Glutamatergic neuron (in vitro differentiated cells): ENCODE data around the gene IL26. TPM values are rescaled to one million over a fixed set of nuclear protein-coding genes. Genes with fewer than 3 reads are reported as not detected.
A peak's percentile ranks its signal among the peaks of the same experiment; 100 is the strongest.

Experiments
- DNase-seq: peaks from one replicate; pipeline ENCODE4 v3.0.0; 2022
- H3K27ac Mint-ChIP-seq: one replicate; pipeline ENCODE4 v1.8.0; 2020; ENCODE audit warnings: mild to moderate bottlenecking, mixed read lengths, inconsistent platforms; ENCODE audit not compliant: unreplicated experiment
- H3K27me3 Mint-ChIP-seq: one replicate; pipeline ENCODE4 v1.8.0; 2020; ENCODE audit warnings: mild to moderate bottlenecking, moderate library complexity, mixed read lengths, inconsistent platforms; ENCODE audit not compliant: unreplicated experiment
- H3K36me3 Mint-ChIP-seq: one replicate; pipeline ENCODE4 v1.8.0; 2020; ENCODE audit warnings: mild to moderate bottlenecking, mixed read lengths, inconsistent platforms; ENCODE audit not compliant: unreplicated experiment
- H3K4me1 Mint-ChIP-seq: one replicate; pipeline ENCODE4 v1.8.0; 2020; ENCODE audit warnings: mild to moderate bottlenecking, low read depth, mixed read lengths, inconsistent platforms; ENCODE audit not compliant: unreplicated experiment
- H3K4me3 Mint-ChIP-seq: one replicate; pipeline ENCODE4 v1.8.0; 2020; ENCODE audit warnings: mild to moderate bottlenecking, mixed read lengths, inconsistent platforms; ENCODE audit not compliant: unreplicated experiment
- H3K9me3 Mint-ChIP-seq: one replicate; pipeline ENCODE4 v1.8.0; 2020; ENCODE audit warnings: mild to moderate bottlenecking, moderate library complexity, mixed read lengths, inconsistent platforms; ENCODE audit not compliant: unreplicated experiment
- total RNA-seq: library from RNA; stranded (reverse); fragmentation: NEBNext Ultra II Directional; extraction: Animal tissue kit (Norgen Biotek cat#: 25700); gene quantifications from one replicate; pipeline ENCODE4 v1.2.1, GENCODE V29; 2021; ENCODE audit not compliant: unreplicated experiment
- TF ChIP-seq, protein P1 (sequence below): fragments of 200-600 bp; sonication (generic); IDR thresholded peaks from one replicate; pipeline ENCODE4 v1.5.0; 2021; ENCODE audit not compliant: partially characterized antibody, unreplicated experiment

Gene IL26
- total RNA-seq, 1 donor from 2014 or later = not detected

GRCh38 chr12:68231229-68231628 is 5.6 kb upstream of the IL26 start:
- Mint-ChIP-seq H3K4me3 (no peak overlapping the region), H3K36me3 (no peaks in the 10 kb centered on the region)

DNA sequence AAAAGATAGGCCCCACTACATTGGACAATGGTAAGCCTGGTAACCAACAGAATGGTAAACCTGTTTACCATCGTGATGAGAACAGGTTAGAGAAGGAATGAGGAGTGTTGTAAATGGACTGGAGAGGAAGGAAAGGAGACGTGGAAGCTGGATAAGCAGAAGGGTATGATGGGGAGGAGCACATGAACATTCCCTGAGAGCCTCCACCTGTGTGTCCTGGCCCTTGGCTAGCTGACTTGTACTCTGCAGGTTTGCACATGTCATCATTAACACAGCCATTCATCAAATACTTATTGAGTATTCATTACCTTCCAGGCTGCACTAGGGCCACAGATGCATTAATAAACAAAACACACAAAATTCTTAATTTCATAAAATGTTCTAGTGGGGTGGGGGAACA is 4.3 kb upstream of the IL26 start:
- TF ChIP-seq, protein P1, sequence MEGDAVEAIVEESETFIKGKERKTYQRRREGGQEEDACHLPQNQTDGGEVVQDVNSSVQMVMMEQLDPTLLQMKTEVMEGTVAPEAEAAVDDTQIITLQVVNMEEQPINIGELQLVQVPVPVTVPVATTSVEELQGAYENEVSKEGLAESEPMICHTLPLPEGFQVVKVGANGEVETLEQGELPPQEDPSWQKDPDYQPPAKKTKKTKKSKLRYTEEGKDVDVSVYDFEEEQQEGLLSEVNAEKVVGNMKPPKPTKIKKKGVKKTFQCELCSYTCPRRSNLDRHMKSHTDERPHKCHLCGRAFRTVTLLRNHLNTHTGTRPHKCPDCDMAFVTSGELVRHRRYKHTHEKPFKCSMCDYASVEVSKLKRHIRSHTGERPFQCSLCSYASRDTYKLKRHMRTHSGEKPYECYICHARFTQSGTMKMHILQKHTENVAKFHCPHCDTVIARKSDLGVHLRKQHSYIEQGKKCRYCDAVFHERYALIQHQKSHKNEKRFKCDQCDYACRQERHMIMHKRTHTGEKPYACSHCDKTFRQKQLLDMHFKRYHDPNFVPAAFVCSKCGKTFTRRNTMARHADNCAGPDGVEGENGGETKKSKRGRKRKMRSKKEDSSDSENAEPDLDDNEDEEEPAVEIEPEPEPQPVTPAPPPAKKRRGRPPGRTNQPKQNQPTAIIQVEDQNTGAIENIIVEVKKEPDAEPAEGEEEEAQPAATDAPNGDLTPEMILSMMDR = no peak
- Mint-ChIP-seq H3K36me3 (no peaks in the 10 kb centered on the region), H3K27ac (no peak overlapping the region), H3K4me3 (no peak overlapping the region), H3K9me3 (no peaks in the 10 kb centered on the region), H3K4me1 (no peaks in the 10 kb centered on the region), H3K27me3 (no peaks in the 10 kb centered on the region)
- DNase-seq = no peak

More at GRCh38 chr12:68231229-68231628, 5.6 kb upstream of the IL26 start:
- Mint-ChIP-seq H3K27me3 (no peaks in the 10 kb centered on the region), H3K27ac (no peak overlapping the region), H3K9me3 (no peaks in the 10 kb centered on the region), H3K4me1 (no peaks in the 10 kb centered on the region)
- DNase-seq = no peak
- TF ChIP-seq, protein P1 = no peak

DNA sequence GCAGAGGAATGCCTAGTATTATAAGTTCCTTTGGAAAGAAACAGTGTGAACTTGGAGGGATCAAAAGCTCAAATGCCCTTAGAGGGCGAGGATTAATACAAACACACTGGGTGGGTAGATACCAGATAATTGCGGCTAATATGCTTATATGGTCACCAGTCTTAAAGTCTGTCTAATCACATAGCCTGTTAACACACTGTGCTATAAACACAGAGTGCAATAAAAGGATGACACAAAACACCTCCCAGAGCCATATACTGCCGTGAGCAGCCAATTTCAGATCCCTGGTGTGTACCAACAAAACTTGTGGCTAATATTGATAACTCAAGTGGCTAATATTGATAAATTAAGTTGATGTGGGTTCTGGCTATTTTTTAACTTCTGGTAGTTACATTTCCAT is 1.7 kb upstream of the IL26 start:
- Mint-ChIP-seq H3K27me3 (peaks cover 3% of the 10 kb centered on the region), H3K36me3 (no peaks in the 10 kb centered on the region), H3K9me3 (no peaks in the 10 kb centered on the region), H3K27ac (no peak overlapping the region), H3K4me1 (peaks cover 6% of the 10 kb centered on the region), H3K4me3 (no peak overlapping the region)
- TF ChIP-seq, protein P1 = no peak
- DNase-seq = no peak

- no peak for DNase-seq
- H3K9me3 Mint-ChIP-seq = no peaks in the 10 kb centered on the region
- H3K27ac Mint-ChIP-seq = no peak overlapping the region
- H3K27me3 Mint-ChIP-seq = peaks cover 3% of the 10 kb centered on the region
- H3K36me3 Mint-ChIP-seq = no peaks in the 10 kb centered on the region
- peaks cover 7% of the 10 kb centered on the region for H3K4me1 Mint-ChIP-seq
- TF ChIP-seq, protein P1 = no peak
- no peak overlapping the region for H3K4me3 Mint-ChIP-seq
Observed at GRCh38 chr12:68224613-68225285, 861 bp downstream of the IL26 start.

DNA sequence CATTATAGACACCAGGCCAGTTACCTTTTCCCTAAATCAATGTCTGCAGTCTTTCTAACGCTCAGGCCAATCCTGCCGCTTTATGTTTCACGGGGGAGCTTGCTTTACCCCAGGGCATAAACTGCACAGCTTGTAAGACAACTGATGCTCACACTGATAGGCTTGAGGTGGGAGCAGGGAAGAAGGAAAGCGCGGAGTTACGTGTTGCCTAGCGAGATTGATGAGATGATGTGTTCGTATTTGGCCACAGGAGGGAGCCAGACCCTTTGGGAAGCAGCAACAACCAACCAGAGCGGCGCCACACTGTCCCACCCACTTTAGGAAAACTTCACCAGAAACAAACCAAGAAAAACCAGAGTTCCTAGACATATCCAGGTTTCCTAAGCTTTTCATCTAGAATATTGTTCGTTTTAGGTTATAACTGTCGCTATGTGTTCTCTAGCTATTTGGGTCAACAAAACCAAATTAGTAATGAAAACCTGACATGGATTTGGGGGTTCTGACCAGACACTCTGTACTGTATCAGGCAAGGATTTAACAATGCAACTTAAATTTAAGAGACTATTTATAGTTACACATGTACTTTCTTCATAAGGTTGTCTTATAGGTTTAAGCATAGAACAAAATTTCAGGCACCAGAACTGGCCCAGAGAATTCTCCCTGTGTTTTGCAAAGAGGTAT is 2.4 kb downstream of the IL26 start:
- H3K36me3 Mint-ChIP-seq = no peaks in the 10 kb centered on the region
- H3K4me3 Mint-ChIP-seq = no peak overlapping the region
- DNase-seq = peak; percentile 79
- peaks cover 2% of the 10 kb centered on the region for H3K9me3 Mint-ChIP-seq
- peaks cover 3% of the 10 kb centered on the region for H3K27me3 Mint-ChIP-seq
- H3K4me1 Mint-ChIP-seq = peaks cover 7% of the 10 kb centered on the region
- H3K27ac Mint-ChIP-seq = no peak overlapping the region
- TF ChIP-seq, protein P1 = peak; percentile 69
